Endothelial cell of umbilical vein (primary cell): Measurements from ENCODE around the gene APBA2. TPM values are rescaled to one million over a fixed set of nuclear protein-coding genes. Genes with fewer than 3 reads are reported as not detected.

Experiments
- BruUV-seq: library from RNA; stranded (reverse); fragments of 400-500 nt; replicated peaks from 2 replicates; lab custom pipeline; 2021; lab: Mats Ljungman, UMichigan
- CTCF ChIA-PET: fragments of 300-600, 350-600 bp; sonication (Branson Sonifier 250); formaldehyde crosslinking; loops from one replicate; lab custom pipeline; 2021; ENCODE audit warnings: antibody characterized with exemption, inconsistent platforms; lab: Charles Lee
- POLR2A ChIA-PET: fragments of 300-600, 350-600 bp; sonication (Branson Sonifier 250); formaldehyde crosslinking; loops from one replicate; lab custom pipeline; 2021; ENCODE audit warnings: antibody characterized with exemption, inconsistent platforms; lab: Charles Lee
- DNase-seq: peaks from one replicate; pipeline ENCODE4 v3.0.0-alpha.2; 2011; ENCODE audit warnings: low read depth, low spot score
- FAIRE-seq: peaks from 2 replicates; lab custom pipeline; 2011; peaks lifted over from hg19 to GRCh38; lab: Jason Lieb, UNC
- H2AFZ ChIP-seq: 2 replicates; pipeline ENCODE4 v1.6.0; 2012; ENCODE audit warnings: low read depth, low read length, control low read depth, inconsistent platforms
- H3K27ac ChIP-seq: 2 replicates; pipeline ENCODE4 v1.5.1; 2011; ENCODE audit warnings: low read depth, mild to moderate bottlenecking, control low read depth, low read length, moderate library complexity; ENCODE audit not compliant: insufficient read depth
- H3K27me3 ChIP-seq, 2 experiments: 2 replicates each; pipeline versions ENCODE4 v1.6.0 to v1.6.1; 2011; ENCODE audit warnings: low read length in 2 of 2, mixed read lengths in 1 of 2; ENCODE audit not compliant: control insufficient read depth in 2 of 2, insufficient read depth in 2 of 2
- H3K36me3 ChIP-seq, 2 experiments: 2 replicates in 1 of 2; 3 replicates in 1 of 2; pipeline ENCODE4 v1.5.1; 2011; ENCODE audit warnings: low read length in 2 of 2, mild to moderate bottlenecking in 1 of 2, moderate library complexity in 1 of 2; ENCODE audit not compliant: control insufficient read depth in 2 of 2, insufficient read depth in 2 of 2; ENCODE audit errors: extremely low read depth in 1 of 2
- H3K4me1 ChIP-seq: 3 replicates; pipeline ENCODE4 v1.5.1; 2011; ENCODE audit warnings: mild to moderate bottlenecking, low read length; ENCODE audit not compliant: control insufficient read depth, insufficient read depth; ENCODE audit errors: extremely low read depth
- H3K4me2 ChIP-seq: 2 replicates; pipeline ENCODE4 v1.6.1; 2011; ENCODE audit warnings: low read length, control low read depth, mixed read lengths; ENCODE audit not compliant: insufficient read depth
- H3K4me3 ChIP-seq, 3 experiments: fragments of 200-600 bp in 1 of 3; sonication (generic), shearing (Covaris generic) in 1 of 3; replicated peaks in 1 of 3; 2 replicates each; pipeline ENCODE4 v1.5.1; 2011 to 2016; ENCODE audit warnings: control low read depth in 3 of 3, low read length in 3 of 3, mild to moderate bottlenecking in 2 of 3, inconsistent platforms in 1 of 3, low read depth in 1 of 3, moderate library complexity in 1 of 3; ENCODE audit not compliant: insufficient read depth in 1 of 3
- H3K79me2 ChIP-seq: 2 replicates; pipeline ENCODE4 v1.6.0; 2012; ENCODE audit warnings: low read length, inconsistent platforms; ENCODE audit not compliant: control insufficient read depth, insufficient read depth
- H3K9ac ChIP-seq: replicated peaks from 2 replicates; pipeline ENCODE3; 2011; ENCODE audit warnings: low read length, control low read depth; ENCODE audit not compliant: insufficient read depth; ENCODE audit errors: extremely low read depth
- H3K9me1 ChIP-seq: replicated peaks from 3 replicates; pipeline ENCODE4 v1.6.0; 2011; ENCODE audit warnings: mild to moderate bottlenecking, low read length; ENCODE audit not compliant: control insufficient read depth, insufficient read depth; ENCODE audit errors: extremely low read depth
- H3K9me3 ChIP-seq: replicated peaks from 2 replicates; pipeline ENCODE4 v1.5.1; 2012; ENCODE audit warnings: low read length, inconsistent platforms; ENCODE audit not compliant: control insufficient read depth, insufficient read depth
- H4K20me1 ChIP-seq: replicated peaks from 2 replicates; pipeline ENCODE3; 2011; ENCODE audit warnings: mild to moderate bottlenecking, low read length; ENCODE audit not compliant: control insufficient read depth, insufficient read depth; ENCODE audit errors: extremely low read depth
- EZH2 ChIP-seq: IDR thresholded peaks from 2 replicates; pipeline ENCODE4 v1.6.1; 2012; ENCODE audit warnings: borderline replicate concordance, low read depth, mild to moderate bottlenecking, moderate library complexity, low read length, inconsistent platforms; ENCODE audit not compliant: severe bottlenecking
- FOS ChIP-seq: IDR thresholded peaks from 2 replicates; pipeline ENCODE4 v1.6.1; 2011; ENCODE audit warnings: mild to moderate bottlenecking, low read length, moderate library complexity, borderline replicate concordance; ENCODE audit not compliant: insufficient read depth
- JUN ChIP-seq: IDR thresholded peaks from 2 replicates; pipeline ENCODE4 v1.6.1; 2011; ENCODE audit warnings: borderline replicate concordance, low read depth; ENCODE audit not compliant: insufficient read length, insufficient read depth
- MYC ChIP-seq: IDR thresholded peaks from one replicate; pipeline ENCODE4 v1.6.1; 2011; ENCODE audit warnings: mild to moderate bottlenecking, low read depth, low read length
- POLR2A ChIP-seq: IDR thresholded peaks from 2 replicates; pipeline ENCODE4 v1.6.1; 2012; ENCODE audit warnings: low read depth, mild to moderate bottlenecking, control low read depth, low read length
- POLR2AphosphoS5 ChIP-seq: IDR thresholded peaks from 2 replicates; pipeline ENCODE4 v1.6.1; 2012; ENCODE audit warnings: low read depth, mild to moderate bottlenecking, control low read depth, low read length, moderate library complexity; ENCODE audit not compliant: insufficient read depth
- dilution Hi-C: fragments of 300-500 bp; cut with MboI; formaldehyde crosslinking; loops from one replicate; pipeline ENCODE4 v1.15.0; 2019; ENCODE audit warnings: low sequenced_read_pairs; ENCODE audit not compliant: extremely low pct_ligation_motif_present
- intact Hi-C: fragments of 100-400 bp; cut with micrococcal nuclease; formaldehyde crosslinking; loops from one replicate; pipeline ENCODE4 v1.10.0; 2022
- polyA plus RNA-seq, 4 experiments: library from polyadenylated mRNA; depleted of rRNA in 3 of 4; stranded (reverse) in 3 of 4; unstranded in 1 of 4; fragments of >200 nt; gene quantifications; 2 replicates each; pipeline versions ENCODE4 v1.2.1 to v1.2.3, GENCODE V29; 2011 to 2012; ENCODE audit warnings: missing spikeins in 1 of 4
- total RNA-seq: library from RNA; stranded (reverse); gene quantifications from 2 replicates; pipeline ENCODE4 v1.2.3, GENCODE V29; 2021
- TF ChIP-seq, protein P1 (sequence below), 2 donors: IDR thresholded peaks; 1 replicate in 1 of 2; 2 replicates in 1 of 2; pipeline ENCODE4 v1.5.1; 2011; ENCODE audit warnings: low read length in 2 of 2, mild to moderate bottlenecking in 2 of 2, moderate library complexity in 2 of 2, control low read depth in 1 of 2, inconsistent platforms in 1 of 2, low read depth in 1 of 2; ENCODE audit not compliant: insufficient read depth in 1 of 2; ENCODE audit errors: extremely low read depth in 1 of 2

Gene APBA2
- total and polyA plus RNA-seq, 2 donors (not counting 3 experiments of a cell fraction or from before 2014, with no cell fraction given) = 5.7 to 11.1 TPM

- ChIA-PET CTCF (no interaction called here), POLR2A (no interaction called here)
- Histone ChIP-seq H2AFZ (no peak overlapping the region), H3K4me1 (no peaks in the 10 kb centered on the region), H4K20me1 (no peaks in the 10 kb centered on the region), H3K79me2 (no peaks in the 10 kb centered on the region), H3K9me1 (no peaks in the 10 kb centered on the region), H3K27ac (no peak overlapping the region), H3K27me3 (no peaks in the 10 kb centered on the region), H3K9me3 (no peaks in the 10 kb centered on the region), H3K9ac (no peak overlapping the region), H3K4me3 (no peak overlapping the region), H3K36me3 (no peaks in the 10 kb centered on the region), H3K4me2 (no peak overlapping the region)
- FAIRE-seq = no peak
- BruUV-seq = no TSS peak
- intact Hi-C loops (loop anchor here (10.0 kb wide), 1 partner anchor 60 kb away; no protein-coding TSS in a partner anchor), dilution Hi-C loops (no loop called here)
- no peak for DNase-seq
- TF ChIP-seq JUN (no peak), EZH2 (no peak), FOS (no peak), MYC (no peak), POLR2A (no peak), POLR2AphosphoS5 (no peak)
- TF ChIP-seq, protein P1, sequence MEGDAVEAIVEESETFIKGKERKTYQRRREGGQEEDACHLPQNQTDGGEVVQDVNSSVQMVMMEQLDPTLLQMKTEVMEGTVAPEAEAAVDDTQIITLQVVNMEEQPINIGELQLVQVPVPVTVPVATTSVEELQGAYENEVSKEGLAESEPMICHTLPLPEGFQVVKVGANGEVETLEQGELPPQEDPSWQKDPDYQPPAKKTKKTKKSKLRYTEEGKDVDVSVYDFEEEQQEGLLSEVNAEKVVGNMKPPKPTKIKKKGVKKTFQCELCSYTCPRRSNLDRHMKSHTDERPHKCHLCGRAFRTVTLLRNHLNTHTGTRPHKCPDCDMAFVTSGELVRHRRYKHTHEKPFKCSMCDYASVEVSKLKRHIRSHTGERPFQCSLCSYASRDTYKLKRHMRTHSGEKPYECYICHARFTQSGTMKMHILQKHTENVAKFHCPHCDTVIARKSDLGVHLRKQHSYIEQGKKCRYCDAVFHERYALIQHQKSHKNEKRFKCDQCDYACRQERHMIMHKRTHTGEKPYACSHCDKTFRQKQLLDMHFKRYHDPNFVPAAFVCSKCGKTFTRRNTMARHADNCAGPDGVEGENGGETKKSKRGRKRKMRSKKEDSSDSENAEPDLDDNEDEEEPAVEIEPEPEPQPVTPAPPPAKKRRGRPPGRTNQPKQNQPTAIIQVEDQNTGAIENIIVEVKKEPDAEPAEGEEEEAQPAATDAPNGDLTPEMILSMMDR (IDR thresholded peaks at IDR 0.05; ENCODE audit: extremely low read depth in 1 of 2, insufficient read depth in 1 of 2, low read depth in 1 of 2, low read length in 2 of 2) = no peak
These were observed 128.7 kb downstream of the APBA2 start for GRCh38 chr15:29014493-29014892.
